ENCODE data around the gene COL9A2.

COL9A2 gene

GRCh38 chr1:40300651-40301050 is 16.4 kb downstream of the COL9A2 start:
- WGBS = 91% methylated on average over 9 of the region's 9 CpGs
- no peak overlapping the region for H2BK5ac ChIP-seq (ENCODE audit: low read depth, low read length, poor library complexity, severe bottlenecking)

GRCh38 chr1:40300249-40300567 is 16.9 kb downstream of the COL9A2 start:
- H3K4ac ChIP-seq (ENCODE audit: low read depth in 1 of 2, low read length in 2 of 2) = no peak overlapping the region
- H2AK5ac ChIP-seq (ENCODE audit: low read length, severe bottlenecking) = no peak overlapping the region
- H3K14ac ChIP-seq (ENCODE audit: low read length in 2 of 2) = no peak overlapping the region

More at GRCh38 chr1:40300651-40301050, 16.4 kb downstream of the COL9A2 start:
- H3K4me1 ChIP-seq (ENCODE audit: control insufficient read depth, insufficient read depth, low read depth, low read length) = no peaks in the 10 kb centered on the region
- H3K4me2 ChIP-seq (ENCODE audit: low read length, poor library complexity, severe bottlenecking) = no peak overlapping the region
- no peak overlapping the region for H3K4ac ChIP-seq (ENCODE audit: low read depth in 1 of 2, low read length in 2 of 2)
- no peaks in the 10 kb centered on the region for H3K9me3 ChIP-seq (ENCODE audit: control insufficient read depth, low read length)
- H3K23ac ChIP-seq (ENCODE audit: low read length in 2 of 2) = no peak overlapping the region
- no peak overlapping the region for H2AK5ac ChIP-seq (ENCODE audit: low read length, severe bottlenecking)
- H3K27me3 ChIP-seq (ENCODE audit: control insufficient read depth in 1 of 2, insufficient read depth in 1 of 2, low read length in 2 of 2) = peaks cover 0 to 22% of the 10 kb centered on the region in 2 experiments
- H4K8ac ChIP-seq (ENCODE audit: low read length) = no peak overlapping the region
- no peak overlapping the region for H4K91ac ChIP-seq (ENCODE audit: low read length)
- H3K18ac ChIP-seq (ENCODE audit: low read depth in 1 of 2, low read length in 2 of 2) = no peak overlapping the region
- no peak overlapping the region for H3K27ac ChIP-seq (ENCODE audit: low read length, poor library complexity, severe bottlenecking)
- no peak overlapping the region for H2AFZ ChIP-seq (ENCODE audit: low read depth, low read length)
- H2BK12ac ChIP-seq (ENCODE audit: low read length in 2 of 2) = no peak overlapping the region
- H2BK15ac ChIP-seq (ENCODE audit: low read depth, poor library complexity, severe bottlenecking) = no peak overlapping the region
- H3K36me3 ChIP-seq (ENCODE audit: control insufficient read depth in 1 of 2, insufficient read depth in 2 of 2, low read depth in 1 of 2, low read length in 2 of 2) = no peaks in the 10 kb centered on the region
- no peak for DNase-seq
- no peak overlapping the region for H3K4me3 ChIP-seq (ENCODE audit: insufficient read depth in 1 of 2, low read depth in 1 of 2, low read length in 2 of 2)
- H3K79me1 ChIP-seq (replicated peaks; ENCODE audit: low read length, poor library complexity, severe bottlenecking) = no peaks in the 10 kb centered on the region
- no peak overlapping the region for H2BK120ac ChIP-seq (ENCODE audit: low read depth, low read length)
- no peak overlapping the region for H3K9ac ChIP-seq (ENCODE audit: low read length)
- no peak overlapping the region for H3K14ac ChIP-seq (ENCODE audit: low read length in 2 of 2)

GRCh38 chr1:40299366-40300248 is 17.5 kb downstream of the COL9A2 start:
- Histone ChIP-seq H3K18ac (ENCODE audit: low read depth in 1 of 2, low read length in 2 of 2) (no peak overlapping the region), H3K4me2 (ENCODE audit: low read length, poor library complexity, severe bottlenecking) (no peak overlapping the region), H3K14ac (ENCODE audit: low read length in 2 of 2) (no peak overlapping the region), H4K8ac (ENCODE audit: low read length) (no peak overlapping the region), H3K36me3 (ENCODE audit: control insufficient read depth in 1 of 2, insufficient read depth in 2 of 2, low read depth in 1 of 2, low read length in 2 of 2) (peaks cover 2 to 3% of the 10 kb centered on the region in 2 experiments), H3K79me1 (replicated peaks; ENCODE audit: low read length, poor library complexity, severe bottlenecking) (no peaks in the 10 kb centered on the region), H2BK15ac (ENCODE audit: low read depth, poor library complexity, severe bottlenecking) (no peak overlapping the region), H2BK5ac (ENCODE audit: low read depth, low read length, poor library complexity, severe bottlenecking) (no peak overlapping the region), H3K4me3 (ENCODE audit: insufficient read depth in 1 of 2, low read depth in 1 of 2, low read length in 2 of 2) (no peak overlapping the region), H3K9me3 (ENCODE audit: control insufficient read depth, low read length) (no peaks in the 10 kb centered on the region), H3K27ac (ENCODE audit: low read length, poor library complexity, severe bottlenecking) (no peak overlapping the region), H2BK12ac (ENCODE audit: low read length in 2 of 2) (peak overlapping the region in 1 of 2 experiments; percentile 7), H2AK5ac (ENCODE audit: low read length, severe bottlenecking) (no peak overlapping the region), H2AFZ (ENCODE audit: low read depth, low read length) (no peak overlapping the region), H2BK120ac (ENCODE audit: low read depth, low read length) (no peak overlapping the region), H3K27me3 (ENCODE audit: control insufficient read depth in 1 of 2, insufficient read depth in 1 of 2, low read length in 2 of 2) (peaks cover 0 to 21% of the 10 kb centered on the region in 2 experiments), H3K4me1 (ENCODE audit: control insufficient read depth, insufficient read depth, low read depth, low read length) (no peaks in the 10 kb centered on the region), H4K91ac (ENCODE audit: low read length) (peak overlapping the region; percentile 18), H3K9ac (ENCODE audit: low read length) (no peak overlapping the region), H3K4ac (ENCODE audit: low read depth in 1 of 2, low read length in 2 of 2) (no peak overlapping the region), H3K23ac (ENCODE audit: low read length in 2 of 2) (no peak overlapping the region)
- DNase-seq = no peak
- WGBS = 80% methylated on average over 7 of the region's 8 CpGs

More at GRCh38 chr1:40300249-40300567, 16.9 kb downstream of the COL9A2 start:
- Histone ChIP-seq H3K9ac (ENCODE audit: low read length) (no peak overlapping the region), H2AFZ (ENCODE audit: low read depth, low read length) (no peak overlapping the region), H4K8ac (ENCODE audit: low read length) (no peak overlapping the region), H3K27ac (ENCODE audit: low read length, poor library complexity, severe bottlenecking) (no peak overlapping the region), H2BK5ac (ENCODE audit: low read depth, low read length, poor library complexity, severe bottlenecking) (no peak overlapping the region), H2BK15ac (ENCODE audit: low read depth, poor library complexity, severe bottlenecking) (no peak overlapping the region), H3K18ac (ENCODE audit: low read depth in 1 of 2, low read length in 2 of 2) (no peak overlapping the region), H3K4me3 (ENCODE audit: insufficient read depth in 1 of 2, low read depth in 1 of 2, low read length in 2 of 2) (no peak overlapping the region), H3K4me1 (ENCODE audit: control insufficient read depth, insufficient read depth, low read depth, low read length) (no peaks in the 10 kb centered on the region), H3K4me2 (ENCODE audit: low read length, poor library complexity, severe bottlenecking) (no peak overlapping the region), H2BK12ac (ENCODE audit: low read length in 2 of 2) (no peak overlapping the region), H3K9me3 (ENCODE audit: control insufficient read depth, low read length) (no peaks in the 10 kb centered on the region), H3K36me3 (ENCODE audit: control insufficient read depth in 1 of 2, insufficient read depth in 2 of 2, low read depth in 1 of 2, low read length in 2 of 2) (no peaks in the 10 kb centered on the region), H3K23ac (ENCODE audit: low read length in 2 of 2) (no peak overlapping the region), H4K91ac (ENCODE audit: low read length) (no peak overlapping the region), H3K79me1 (replicated peaks; ENCODE audit: low read length, poor library complexity, severe bottlenecking) (no peaks in the 10 kb centered on the region), H2BK120ac (ENCODE audit: low read depth, low read length) (no peak overlapping the region), H3K27me3 (ENCODE audit: control insufficient read depth in 1 of 2, insufficient read depth in 1 of 2, low read length in 2 of 2) (peaks cover 0 to 22% of the 10 kb centered on the region in 2 experiments)
- no peak for DNase-seq
- 81% methylated on average over 1 of the region's 1 CpG for WGBS

- Histone ChIP-seq H3K27me3 (ENCODE audit: control insufficient read depth in 1 of 2, insufficient read depth in 1 of 2, low read length in 2 of 2) (no peaks in the 10 kb centered on the region), H3K23ac (ENCODE audit: low read length in 2 of 2) (no peak overlapping the region), H4K8ac (ENCODE audit: low read length) (no peak overlapping the region), H2BK12ac (ENCODE audit: low read length in 2 of 2) (no peak overlapping the region), H3K4me1 (ENCODE audit: control insufficient read depth, insufficient read depth, low read depth, low read length) (no peaks in the 10 kb centered on the region), H3K9me3 (ENCODE audit: control insufficient read depth, low read length) (no peaks in the 10 kb centered on the region), H2AFZ (ENCODE audit: low read depth, low read length) (no peak overlapping the region), H4K91ac (ENCODE audit: low read length) (no peak overlapping the region), H3K4me3 (ENCODE audit: insufficient read depth in 1 of 2, low read depth in 1 of 2, low read length in 2 of 2) (no peak overlapping the region), H3K27ac (ENCODE audit: low read length, poor library complexity, severe bottlenecking) (no peak overlapping the region), H3K9ac (ENCODE audit: low read length) (no peak overlapping the region), H2BK5ac (ENCODE audit: low read depth, low read length, poor library complexity, severe bottlenecking) (no peak overlapping the region), H2AK5ac (ENCODE audit: low read length, severe bottlenecking) (no peak overlapping the region), H3K4me2 (ENCODE audit: low read length, poor library complexity, severe bottlenecking) (no peak overlapping the region), H2BK15ac (ENCODE audit: low read depth, poor library complexity, severe bottlenecking) (no peak overlapping the region), H3K4ac (ENCODE audit: low read depth in 1 of 2, low read length in 2 of 2) (no peak overlapping the region), H3K14ac (ENCODE audit: low read length in 2 of 2) (no peak overlapping the region), H3K18ac (ENCODE audit: low read depth in 1 of 2, low read length in 2 of 2) (no peak overlapping the region), H3K36me3 (ENCODE audit: control insufficient read depth in 1 of 2, insufficient read depth in 2 of 2, low read depth in 1 of 2, low read length in 2 of 2) (peaks cover 26 to 74% of the 10 kb centered on the region in 2 experiments), H2BK120ac (ENCODE audit: low read depth, low read length) (no peak overlapping the region), H3K79me1 (replicated peaks; ENCODE audit: low read length, poor library complexity, severe bottlenecking) (peaks cover 15% of the 10 kb centered on the region)
- no peak for DNase-seq
- WGBS = 100% methylated on average over 1 of the region's 2 CpGs
Observed at GRCh38 chr1:40291293-40291692, 25.8 kb downstream of the COL9A2 start.
